ENCODE results near the gene PRDX5. TPM values are rescaled to one million over a fixed set of nuclear protein-coding genes. Genes with fewer than 3 reads are reported as not detected.

The PRDX5 gene
- total RNA-seq, 1 experiment from 2014 or later: 381 TPM

GRCh38 chr11:64358907-64359711 lies 41.2 kb downstream of the PRDX5 start, which contains the start of gene RPS6KA4:
RPS6KA4 (plus strand) TSS chr11:64359162; CDS start chr11:64359236, 74 bp downstream.
- intact Hi-C loops (cut with micrococcal nuclease; ENCODE audit: unreplicated experiment): loop anchor here (2.0 to 5.0 kb wide), 5 partner anchors 82 to 420 kb away; partner anchors contain the start of gene SF1
- H3F3A ChIP-seq (ENCODE audit: insufficient read depth, low read depth): peaks cover 22% of the 10 kb centered on the region; the same call in 1 of the 2 replicates
- H3K79me2 ChIP-seq (ENCODE audit: low read depth): peaks cover 18% of the 10 kb centered on the region
- peak within 1 kb of the TSS; percentile 59 for H3K27ac ChIP-seq
- BruUV-seq (replicated peaks): TSS peak; percentile 50
- TF ChIP-seq EZH2 (IDR thresholded peaks at IDR 0.05; ENCODE audit: low read depth): no peak
- no peak for TF ChIP-seq CTCF (conservative IDR thresholded peaks at IDR 0.05)
- no peaks in the 10 kb centered on the region for H3K27me3 ChIP-seq (ENCODE audit: insufficient read depth, low read depth)
- peaks cover 18% of the 10 kb centered on the region; the same call in 1 of the 2 replicates for H3K36me3 ChIP-seq (ENCODE audit: low read depth)
- H3K4me3 ChIP-seq: peak within 1 kb of the TSS; percentile 91
- ChIA-PET CTCF (interaction anchor here (0.6 kb wide), 1 partner anchor 27 kb away, joined by 4 read pairs; no protein-coding TSS in a partner anchor), POLR2A (ENCODE audit: unreplicated experiment) (no interaction called here)
- H3K4me2 ChIP-seq: peak within 1 kb of the TSS; percentile 92
- H3K9me2 ChIP-seq (ENCODE audit: insufficient read depth): no peaks in the 10 kb centered on the region
- H3K9me3 ChIP-seq (ENCODE audit: insufficient read depth, low read depth): no peaks in the 10 kb centered on the region
- peak within 1 kb of the TSS; percentile 87 for H2AFZ ChIP-seq
- H4K20me1 ChIP-seq (ENCODE audit: insufficient read depth): peaks cover 6% of the 10 kb centered on the region; the same call in 1 of the 2 replicates
- peak; percentile 54 to 79 for DNase-seq
- H3K4me1 ChIP-seq (replicated peaks; ENCODE audit: insufficient read depth): peaks cover 42% of the 10 kb centered on the region

GRCh38 chr11:64359712-64360445 lies 42.0 kb downstream of the PRDX5 start:
- peaks cover 18% of the 10 kb centered on the region for H3K79me2 ChIP-seq (ENCODE audit: low read depth)
- peak overlapping the region; percentile 92 for H3K4me2 ChIP-seq
- ChIA-PET POLR2A (ENCODE audit: unreplicated experiment) (interaction anchor here (0.7 kb wide), 1 partner anchor 356 kb away, joined by 4 read pairs; no protein-coding TSS in a partner anchor), CTCF (interaction anchor here (0.6 kb wide), 1 partner anchor 27 kb away, joined by 4 read pairs; no protein-coding TSS in a partner anchor)
- peaks cover 6% of the 10 kb centered on the region; the same call in 1 of the 2 replicates for H4K20me1 ChIP-seq (ENCODE audit: insufficient read depth)
- H3K9me2 ChIP-seq (ENCODE audit: insufficient read depth): no peaks in the 10 kb centered on the region
- peak overlapping the region; percentile 91 for H3K4me3 ChIP-seq
- no peak for TF ChIP-seq CTCF (conservative IDR thresholded peaks at IDR 0.05)
- no peak for TF ChIP-seq EZH2 (IDR thresholded peaks at IDR 0.05; ENCODE audit: low read depth)
- H3K4me1 ChIP-seq (replicated peaks; ENCODE audit: insufficient read depth): peaks cover 41% of the 10 kb centered on the region
- DNase-seq: no peak
- BruUV-seq (replicated peaks): no TSS peak
- no peak overlapping the region for H3K27ac ChIP-seq
- peaks cover 22% of the 10 kb centered on the region; the same call in 1 of the 2 replicates for H3K36me3 ChIP-seq (ENCODE audit: low read depth)
- H2AFZ ChIP-seq: no peak overlapping the region; the same call in 1 of the 2 replicates
- no peaks in the 10 kb centered on the region for H3K27me3 ChIP-seq (ENCODE audit: insufficient read depth, low read depth)
- peaks cover 27% of the 10 kb centered on the region for H3F3A ChIP-seq (ENCODE audit: insufficient read depth, low read depth)
- no peaks in the 10 kb centered on the region for H3K9me3 ChIP-seq (ENCODE audit: insufficient read depth, low read depth)
- intact Hi-C loops (cut with micrococcal nuclease; ENCODE audit: unreplicated experiment): loop anchor here (2.0 to 5.0 kb wide), 5 partner anchors 83 to 419 kb away; partner anchors contain the start of gene SF1

- CTCF ChIA-PET: no interaction called here
- no peak overlapping the region for H3K27ac ChIP-seq
Observed at GRCh38 chr11:64360448-64360921, 42.6 kb downstream of the PRDX5 start.

More at GRCh38 chr11:64360448-64360921, 42.6 kb downstream of the PRDX5 start:
- Histone ChIP-seq H3K4me3 (no peak overlapping the region), H4K20me1 (ENCODE audit: insufficient read depth) (peaks cover 6% of the 10 kb centered on the region; the same call in 1 of the 2 replicates), H3K27me3 (ENCODE audit: insufficient read depth, low read depth) (no peaks in the 10 kb centered on the region), H3K9me3 (ENCODE audit: insufficient read depth, low read depth) (no peaks in the 10 kb centered on the region), H3K79me2 (ENCODE audit: low read depth) (peaks cover 18% of the 10 kb centered on the region), H3K9me2 (ENCODE audit: insufficient read depth) (no peaks in the 10 kb centered on the region), H3F3A (ENCODE audit: insufficient read depth, low read depth) (peaks cover 30% of the 10 kb centered on the region), H3K36me3 (ENCODE audit: low read depth) (peaks cover 28% of the 10 kb centered on the region; the same call in 1 of the 2 replicates), H3K4me2 (no peak overlapping the region), H3K4me1 (replicated peaks; ENCODE audit: insufficient read depth) (peaks cover 35% of the 10 kb centered on the region), H2AFZ (no peak overlapping the region)
- intact Hi-C loops (cut with micrococcal nuclease; ENCODE audit: unreplicated experiment): no loop called here
- DNase-seq: no peak
- POLR2A ChIA-PET (ENCODE audit: unreplicated experiment): interaction anchor here (0.7 kb wide), 1 partner anchor 355 kb away, joined by 4 read pairs; no protein-coding TSS in a partner anchor
- no TSS peak for BruUV-seq (replicated peaks)
- TF ChIP-seq CTCF (conservative IDR thresholded peaks at IDR 0.05): no peak
- TF ChIP-seq EZH2 (IDR thresholded peaks at IDR 0.05; ENCODE audit: low read depth): no peak

All from PC-9 (cell line).